GM19239 (cell line): Measurements from ENCODE around the gene ACTC1.

Experiments
- DNase-seq: peaks from one replicate; pipeline ENCODE4 v3.0.0; 2011; ENCODE audit warnings: low spot score; ENCODE audit not compliant: insufficient read length
- FAIRE-seq: peaks from 2 replicates; lab custom pipeline; 2011; peaks lifted over from hg19 to GRCh38; lab: Jason Lieb, UNC

The ACTC1 gene

DNA sequence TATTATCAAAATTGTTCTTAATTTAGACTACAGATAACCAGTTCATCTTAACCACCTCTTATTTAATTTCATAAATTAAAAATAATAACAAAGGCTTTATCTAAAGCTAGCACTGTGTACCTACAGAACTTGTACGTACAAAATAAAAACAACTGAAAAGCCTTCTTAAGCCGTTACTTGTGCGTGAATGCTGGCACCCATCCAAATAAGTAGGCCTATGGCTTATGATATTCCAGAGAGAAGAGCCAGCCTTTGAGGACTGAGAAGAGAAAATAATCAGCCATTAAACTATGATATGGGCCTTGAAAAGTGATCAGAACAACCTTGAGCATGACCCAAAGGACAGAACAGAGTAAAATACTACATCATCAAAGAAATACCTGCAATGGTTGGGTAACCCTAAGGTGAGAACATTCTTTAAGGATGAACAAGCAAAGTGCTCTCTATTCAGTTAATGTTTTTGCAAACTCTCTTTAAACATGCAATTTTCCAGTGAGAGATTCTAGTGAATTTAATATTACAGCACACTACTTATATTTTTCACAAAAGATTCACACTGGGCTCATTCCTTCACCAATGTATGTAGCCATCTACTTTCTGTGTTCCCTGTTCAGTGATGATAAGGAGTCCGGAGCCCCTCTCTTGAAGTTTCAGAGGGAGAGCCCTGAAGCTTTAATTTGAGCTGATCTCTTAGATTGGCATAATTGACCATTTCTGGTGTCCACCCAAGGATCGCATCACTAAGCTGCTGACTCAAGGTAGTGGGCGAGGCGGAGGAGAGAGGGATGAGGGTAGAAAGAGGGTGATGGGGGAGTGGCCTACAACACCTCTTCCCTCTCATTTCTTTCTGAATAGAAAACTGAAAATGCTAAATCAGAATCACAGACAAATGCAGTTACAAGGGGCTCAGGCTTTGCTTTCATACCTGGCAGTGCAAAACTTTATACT is 7.7 kb upstream of the ACTC1 start:
- DNase-seq (no peak), FAIRE-seq (no peak)

DNA sequence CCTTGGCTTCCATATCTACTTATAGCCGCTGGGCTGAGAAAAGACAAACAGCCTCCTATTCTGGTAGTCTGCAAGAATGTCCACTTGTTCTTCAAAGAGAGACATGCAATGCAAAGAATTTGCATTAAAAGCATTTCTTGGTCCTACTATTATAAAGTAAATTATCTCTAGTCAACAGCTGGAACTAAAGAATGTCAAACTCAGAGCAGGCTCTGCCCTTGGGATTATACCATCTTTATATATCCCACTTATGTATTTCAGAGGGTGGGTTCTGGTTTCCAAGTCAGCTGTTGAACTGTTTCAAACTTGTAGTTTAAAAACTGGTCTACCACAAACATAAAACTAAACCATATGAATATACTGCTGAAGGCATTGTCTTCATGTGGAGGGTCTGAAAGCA is 7.0 kb upstream of the ACTC1 start:
- no peak for FAIRE-seq

DNA sequence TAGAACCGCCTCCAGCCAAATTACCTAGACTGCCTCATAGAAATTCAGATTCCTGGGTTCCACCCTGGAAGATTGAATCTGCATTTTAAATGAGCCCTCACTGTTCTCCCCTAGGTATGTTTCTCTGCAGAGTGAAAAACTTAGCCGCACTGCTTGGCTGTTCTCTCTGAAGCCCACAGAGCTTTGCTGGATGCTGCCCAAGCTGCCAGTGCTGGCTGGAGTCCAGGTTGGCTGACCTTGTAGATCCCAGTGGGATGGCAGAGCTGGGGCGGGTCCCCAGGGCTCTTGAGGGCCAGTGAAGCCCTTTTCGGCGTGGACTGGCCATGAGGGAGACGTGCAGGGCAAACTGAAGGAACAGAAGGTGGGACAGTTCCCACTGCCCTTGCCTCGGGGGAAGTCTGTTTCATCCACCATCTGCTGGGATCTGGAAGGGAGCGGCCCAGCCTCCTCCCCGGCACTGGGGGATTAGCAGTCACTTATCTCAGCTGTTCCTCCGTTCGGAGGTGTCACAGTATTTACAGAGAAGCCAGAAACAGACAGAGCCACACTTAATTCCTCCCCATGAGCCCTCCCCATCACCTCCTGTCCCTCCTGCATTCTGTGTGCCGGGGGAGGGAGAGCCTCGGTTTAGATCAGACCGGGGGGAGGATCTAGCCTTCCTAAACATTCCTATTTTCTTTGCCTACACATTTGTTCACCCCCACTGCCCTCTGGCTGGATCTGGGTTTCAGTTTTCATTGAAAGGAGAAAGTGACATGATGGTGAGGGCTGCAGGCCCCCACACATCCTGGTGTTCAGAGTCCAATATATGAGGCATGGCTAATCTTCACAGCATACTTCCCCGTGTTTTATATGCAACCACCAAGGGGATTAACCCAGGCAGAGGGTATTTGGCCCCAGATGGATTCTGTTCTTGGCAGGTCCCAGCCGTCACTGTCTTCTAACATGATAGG is 4.1 kb upstream of the ACTC1 start:
- FAIRE-seq (no peak), DNase-seq (no peak)

More for the DNA sequence above, 7.0 kb upstream of the ACTC1 start:
- DNase-seq = no peak

DNA sequence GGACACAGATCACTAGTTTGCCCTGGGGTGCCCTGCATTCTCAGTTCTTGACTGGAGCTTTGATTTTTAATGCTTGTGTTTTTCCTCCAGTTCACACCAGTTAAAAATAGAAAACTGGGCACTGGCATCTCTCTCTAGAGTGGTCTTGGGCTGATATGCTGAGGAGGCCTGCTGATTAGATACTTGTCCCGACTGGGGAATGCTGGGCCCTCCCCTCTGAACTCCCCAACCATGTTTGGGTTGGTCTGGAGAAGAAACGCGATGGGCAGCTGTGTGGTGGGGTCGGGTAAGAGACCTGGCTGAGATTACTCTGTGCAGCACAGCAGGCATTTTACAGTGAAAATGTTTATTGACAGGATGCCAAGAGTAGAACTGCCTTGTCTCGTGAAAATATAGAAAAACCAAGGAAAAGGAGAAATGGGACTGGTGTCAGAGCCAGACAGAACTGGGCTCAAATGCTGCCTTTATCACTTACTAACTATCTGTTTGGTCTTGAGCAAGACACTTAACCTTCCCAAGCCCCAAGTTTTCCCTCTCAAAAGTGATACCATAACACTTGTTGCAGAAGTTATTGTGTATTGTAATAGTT is 1.6 kb upstream of the ACTC1 start:
- FAIRE-seq = no peak
- DNase-seq = no peak

GRCh38 chr15:34794590-34795206 is 651 bp downstream of the ACTC1 start:
- DNase-seq (no peak), FAIRE-seq (no peak)

- DNase-seq (no peak), FAIRE-seq (no peak)
These were observed 1.4 kb downstream of the ACTC1 start for GRCh38 chr15:34793901-34794300.

- no peak for FAIRE-seq
- DNase-seq = no peak
These were observed 2.3 kb downstream of the ACTC1 start for GRCh38 chr15:34793071-34793470.

DNA sequence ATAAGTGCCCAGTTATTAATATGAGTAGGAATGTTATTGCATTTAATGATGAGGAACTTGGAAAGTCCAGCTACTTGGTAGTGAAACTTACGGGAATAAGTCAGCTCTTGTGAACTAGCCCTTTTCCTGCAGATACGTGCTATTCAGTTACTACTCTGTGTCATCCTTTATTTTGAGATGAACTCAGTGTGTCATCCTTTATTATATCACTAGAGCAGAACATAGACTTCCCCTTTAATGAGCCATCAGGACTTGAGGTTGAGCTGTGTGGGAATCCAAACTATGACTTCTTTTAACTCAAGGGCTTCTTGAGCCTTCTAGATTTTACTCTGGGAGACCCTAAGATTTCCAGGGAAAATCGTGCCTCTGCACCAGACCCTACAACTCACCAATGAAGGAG is 3.6 kb downstream of the ACTC1 start:
- DNase-seq = no peak
- FAIRE-seq = no peak

DNA sequence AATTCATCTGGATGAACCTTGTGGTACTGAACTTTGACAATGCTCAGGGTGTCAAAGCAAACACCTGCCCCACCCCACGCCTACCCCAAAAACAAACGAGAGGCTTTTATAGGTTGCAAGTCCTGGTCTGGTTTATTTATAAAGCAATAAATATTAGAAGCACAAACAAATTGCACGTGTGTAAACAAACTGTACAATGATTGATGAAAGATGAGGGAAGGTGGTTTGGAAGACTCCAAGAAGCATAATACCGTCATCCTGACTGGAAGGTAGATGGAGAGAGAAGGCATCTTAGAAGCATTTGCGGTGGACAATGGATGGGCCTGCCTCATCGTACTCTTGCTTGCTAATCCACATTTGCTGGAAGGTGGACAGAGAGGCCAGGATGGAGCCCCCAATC is 5.2 kb downstream of the ACTC1 start:
- FAIRE-seq (no peak), DNase-seq (no peak)

DNA sequence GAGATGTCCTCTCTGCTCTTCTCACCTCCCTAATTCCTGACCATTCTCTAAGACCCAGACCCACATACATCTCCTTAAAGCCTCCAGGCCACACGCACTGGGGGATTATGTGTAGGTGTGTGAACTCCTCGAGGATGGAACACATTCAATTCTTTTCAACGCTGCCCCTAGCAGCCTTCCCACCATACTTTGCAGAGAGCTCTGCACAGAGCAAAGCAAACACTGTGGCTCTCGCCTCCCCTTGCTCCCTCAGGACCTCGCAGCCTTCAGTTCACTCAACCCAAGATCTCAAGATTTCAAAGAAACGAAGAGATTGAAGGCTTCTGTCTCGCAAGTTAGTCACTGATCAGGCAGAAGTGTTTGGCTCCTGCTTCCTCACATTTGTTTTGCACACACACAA is 6.0 kb downstream of the ACTC1 start:
- no peak for FAIRE-seq

DNA sequence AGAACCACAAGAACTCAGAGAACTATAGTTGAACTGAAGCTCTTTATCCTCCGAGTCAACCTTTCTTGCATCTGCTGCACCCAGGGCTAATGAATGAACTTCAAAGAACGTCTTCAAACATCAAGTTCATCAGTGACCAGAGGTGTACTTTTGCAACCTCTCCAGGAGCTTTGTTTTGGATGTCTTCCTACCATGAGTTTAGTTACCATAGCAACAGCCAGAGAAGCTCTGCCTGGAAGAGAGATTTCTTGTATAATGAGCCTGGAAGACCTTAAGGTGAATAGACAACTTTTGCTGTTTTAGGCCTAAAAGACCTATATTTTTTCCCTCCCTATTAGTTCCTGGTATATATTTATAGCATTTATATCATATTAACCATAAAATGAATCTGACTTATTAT is 9.1 kb downstream of the ACTC1 start:
- FAIRE-seq (no peak), DNase-seq (no peak)

More for the DNA sequence above, 6.0 kb downstream of the ACTC1 start:
- no peak for DNase-seq

- no peak for FAIRE-seq
- DNase-seq = no peak
These were observed 11.4 kb downstream of the ACTC1 start for GRCh38 chr15:34783991-34784390.

DNA sequence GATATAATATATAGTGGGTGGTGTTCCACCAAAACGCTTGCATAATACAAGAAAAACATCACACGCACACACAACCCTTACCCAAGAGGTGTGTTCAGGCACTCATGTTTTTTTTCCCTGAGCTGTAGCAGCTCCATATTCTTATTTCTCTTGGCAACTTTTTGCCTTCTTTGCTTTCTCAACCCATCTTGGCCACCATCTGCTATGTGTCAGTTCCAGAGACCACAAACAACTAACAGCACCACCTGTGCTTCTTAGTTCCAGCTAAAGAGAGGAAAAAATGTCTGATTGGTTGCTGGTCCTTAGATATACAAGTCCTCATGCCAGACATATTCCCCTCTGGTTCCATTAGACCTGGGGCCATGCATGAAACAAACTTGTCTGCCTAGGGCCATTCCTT is 11.9 kb downstream of the ACTC1 start:
- FAIRE-seq (no peak), DNase-seq (no peak)

DNA sequence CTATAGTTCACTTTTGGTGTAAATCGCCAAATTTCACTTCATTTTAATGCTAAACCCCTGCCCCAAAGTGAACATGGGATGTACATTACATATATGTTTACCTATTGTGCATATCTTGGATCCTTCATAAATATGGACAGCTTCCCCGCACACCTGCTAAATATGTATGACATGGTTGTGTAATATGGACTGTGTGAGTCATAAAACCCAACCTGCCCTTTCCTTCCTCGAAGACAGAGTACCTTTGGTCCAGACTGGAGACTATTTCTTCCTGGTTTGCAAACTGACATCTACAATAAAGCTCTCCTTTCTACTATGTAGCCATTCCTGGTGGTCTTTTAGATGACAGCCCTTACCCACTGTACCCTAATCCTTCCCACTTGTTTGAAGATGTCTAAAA is 12.4 kb downstream of the ACTC1 start:
- FAIRE-seq = no peak
- DNase-seq = no peak

DNA sequence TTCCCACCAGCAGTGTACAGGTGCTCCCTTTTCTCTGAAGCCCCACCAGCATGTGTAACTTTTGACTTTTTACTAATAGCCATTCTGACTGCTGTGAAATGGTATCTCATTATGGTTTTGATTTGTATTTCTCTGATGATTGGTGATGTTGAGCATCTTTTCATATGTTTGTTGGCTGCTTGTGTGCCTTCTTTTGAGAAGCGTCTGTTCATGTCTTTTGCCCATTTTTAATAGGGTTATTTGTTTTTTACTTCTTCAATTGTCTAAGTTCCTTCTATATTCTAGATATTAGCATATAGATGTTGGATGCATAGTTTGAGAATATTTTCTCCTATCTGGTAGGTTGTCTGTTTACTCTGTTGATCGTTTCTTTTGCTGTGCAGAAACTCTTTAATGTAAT is 14.6 kb downstream of the ACTC1 start:
- DNase-seq (no peak), FAIRE-seq (no peak)

GRCh38 chr15:34776606-34777105 is 18.7 kb downstream of the ACTC1 start:
- DNase-seq = no peak
- FAIRE-seq = no peak

GRCh38 chr15:34773917-34774316 is 21.4 kb downstream of the ACTC1 start:
- FAIRE-seq (no peak), DNase-seq (no peak)

DNA sequence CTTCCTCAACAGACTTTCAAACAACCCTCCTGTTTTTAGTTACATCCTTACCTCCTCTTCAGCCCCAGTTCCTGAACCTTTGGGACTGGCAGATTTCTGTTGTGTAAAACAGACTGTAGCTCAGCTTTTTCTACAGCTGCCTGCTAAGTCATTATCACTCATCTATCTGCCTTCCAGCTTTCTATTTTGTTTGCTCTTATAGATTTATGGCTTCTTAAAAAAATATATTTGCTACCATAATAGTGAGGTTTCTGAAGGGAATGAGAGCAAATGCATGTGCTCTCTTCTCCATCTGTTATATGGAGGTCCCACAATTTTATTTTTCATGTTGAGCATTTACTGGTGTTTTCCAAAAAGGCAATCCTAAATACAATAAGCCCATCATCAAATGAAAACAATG is 22.3 kb downstream of the ACTC1 start:
- no peak for FAIRE-seq
- DNase-seq = no peak

GRCh38 chr15:34772312-34772711 is 23.0 kb downstream of the ACTC1 start:
- no peak for DNase-seq
- FAIRE-seq = no peak

GRCh38 chr15:34769711-34770110 is 25.6 kb downstream of the ACTC1 start:
- FAIRE-seq = no peak
- DNase-seq = no peak
